NCI-H345 (cell line): ENCODE measurements around the gene GP9.
"Not testable (repeated sequence)": the region's sequence is repeated elsewhere in the genome, so short reads cannot be mapped to it uniquely, and the experiment has no call there.

ENCODE experiments used
- DNase-seq: peaks from one replicate; lab custom pipeline; 2025; lab: John Stamatoyannopoulos, UW

GP9 gene

GRCh38 chr3:129070086-129070885 is 9.7 kb downstream of the GP9 start:
- no peak for DNase-seq

- no peak for DNase-seq
These were observed 16.6 kb downstream of the GP9 start for GRCh38 chr3:129077222-129077621.

- no peak for DNase-seq
These were observed 17.9 kb downstream of the GP9 start for GRCh38 chr3:129078510-129078909.

- no peak for DNase-seq
These were observed 20.9 kb downstream of the GP9 start for GRCh38 chr3:129081503-129081902.

- DNase-seq = no peak
These were observed 21.4 kb downstream of the GP9 start for GRCh38 chr3:129082026-129082425.

GRCh38 chr3:129084501-129084900 is 23.9 kb downstream of the GP9 start:
- no peak for DNase-seq

- DNase-seq = no peak
These were observed 24.7 kb downstream of the GP9 start for GRCh38 chr3:129085165-129085715.

- DNase-seq = no peak
These were observed 25.2 kb downstream of the GP9 start for GRCh38 chr3:129085818-129086217.

- no peak for DNase-seq
These were observed 26.6 kb downstream of the GP9 start for GRCh38 chr3:129087138-129087702.

GRCh38 chr3:129087904-129088303 is 27.3 kb downstream of the GP9 start:
- DNase-seq = not testable (repeated sequence)

GRCh38 chr3:129088312-129088711 is 27.7 kb downstream of the GP9 start:
- not testable (repeated sequence) for DNase-seq

GRCh38 chr3:129095285-129095684 is 34.7 kb downstream of the GP9 start:
- no peak for DNase-seq

GRCh38 chr3:129100274-129100673 is 39.7 kb downstream of the GP9 start:
- DNase-seq = no peak

GRCh38 chr3:129101370-129102138 is 41.0 kb downstream of the GP9 start:
- DNase-seq = no peak

GRCh38 chr3:129103296-129103695 is 42.7 kb downstream of the GP9 start:
- no peak for DNase-seq

- DNase-seq = no peak
These were observed 43.5 kb downstream of the GP9 start for GRCh38 chr3:129104051-129104450.

GRCh38 chr3:129104498-129105079 is 44.0 kb downstream of the GP9 start:
- DNase-seq = no peak

- no peak for DNase-seq
These were observed 45.3 kb downstream of the GP9 start for GRCh38 chr3:129105862-129106261.

GRCh38 chr3:129106320-129106719 is 45.7 kb downstream of the GP9 start:
- no peak for DNase-seq

- no peak for DNase-seq
These were observed 46.4 kb downstream of the GP9 start for GRCh38 chr3:129106866-129107565.

- no peak for DNase-seq
These were observed 47.2 kb downstream of the GP9 start for GRCh38 chr3:129107793-129108192.
